Mononuclear cell (primary cell): Measurements from ENCODE around the gene ANXA5. TPM values are rescaled to one million over a fixed set of nuclear protein-coding genes. Genes with fewer than 3 reads are reported as not detected.
"Not testable (repeated sequence)": the region's sequence is repeated elsewhere in the genome, so short reads cannot be mapped to it uniquely, and the experiment has no call there.

Source experiments
- H3K27me3 ChIP-seq: 2 replicates; pipeline ENCODE4 v1.6.0; 2011; ENCODE audit warnings: low read length, control low read depth; ENCODE audit not compliant: insufficient read depth
- H3K4me1 ChIP-seq: 2 replicates; pipeline ENCODE4 v1.5.1; 2011; ENCODE audit warnings: mild to moderate bottlenecking, low read length, control low read depth; ENCODE audit not compliant: insufficient read depth
- H3K4me3 ChIP-seq: 2 replicates; pipeline ENCODE4 v1.5.1; 2011; ENCODE audit warnings: mild to moderate bottlenecking, low read length, moderate library complexity
- H3K9me3 ChIP-seq: 2 replicates; pipeline ENCODE4 v1.5.1; 2011; ENCODE audit warnings: low read depth, mild to moderate bottlenecking, control low read depth, low read length
- total RNA-seq: library from RNA; depleted of rRNA; stranded (reverse); fragments of >200 nt; gene quantifications from one replicate; pipeline ENCODE4 v1.2.3, GENCODE V29; 2012

Gene ANXA5
- 248 TPM for total RNA-seq

DNA sequence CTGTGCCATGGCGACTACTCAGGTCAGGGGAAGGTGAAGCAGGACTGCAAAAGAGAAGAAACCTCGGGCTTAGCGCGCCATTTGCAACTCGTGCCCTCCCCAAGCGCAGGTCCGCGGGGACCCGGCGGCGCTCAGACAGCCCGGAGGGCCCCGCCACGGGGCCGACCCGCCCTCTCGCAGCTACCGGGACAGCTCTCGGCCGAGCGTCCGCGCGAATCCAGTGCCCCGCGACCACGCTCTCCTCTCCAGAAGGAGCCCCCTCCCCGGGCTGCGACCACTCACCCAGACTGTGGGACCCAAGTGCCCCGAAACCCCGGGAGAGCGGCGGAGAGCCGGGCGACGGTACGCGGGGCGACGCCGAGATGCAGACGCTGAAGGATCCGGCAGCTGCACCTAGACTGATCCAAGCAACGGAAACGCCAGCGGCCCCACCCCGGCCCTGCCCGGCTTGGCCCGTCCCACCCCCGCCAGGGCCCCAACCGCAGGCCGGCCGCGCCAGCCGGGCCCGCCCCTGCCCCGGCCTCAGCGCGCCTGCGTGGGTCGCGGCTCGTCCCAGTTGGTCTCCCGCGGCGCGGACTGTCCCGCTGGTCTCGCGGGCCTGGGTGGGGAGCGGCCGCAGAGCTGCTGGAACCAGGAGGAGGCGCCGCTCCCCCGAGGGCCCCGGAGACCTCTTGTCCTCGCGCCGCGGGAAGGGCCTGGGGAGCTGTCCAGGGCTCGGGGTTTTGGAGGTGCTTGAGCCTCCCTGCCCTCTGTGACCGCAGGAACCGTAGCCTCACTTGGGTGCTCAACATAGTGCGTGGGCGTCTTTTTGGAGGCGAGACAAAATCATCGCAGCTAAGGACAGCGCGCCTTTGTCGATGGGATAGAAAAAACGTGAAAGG is at the start of gene ANXA5:
ANXA5 (minus strand) TSS at position 400 of the 881 bp plus-strand sequence; CDS start at position 9, 391 bp downstream.
- Histone ChIP-seq H3K9me3 (no peaks in the 10 kb centered on the region), H3K4me3 (peak within 1 kb of the TSS; percentile 91), H3K4me1 (peaks cover 33% of the 10 kb centered on the region), H3K27me3 (peaks cover 7% of the 10 kb centered on the region)

DNA sequence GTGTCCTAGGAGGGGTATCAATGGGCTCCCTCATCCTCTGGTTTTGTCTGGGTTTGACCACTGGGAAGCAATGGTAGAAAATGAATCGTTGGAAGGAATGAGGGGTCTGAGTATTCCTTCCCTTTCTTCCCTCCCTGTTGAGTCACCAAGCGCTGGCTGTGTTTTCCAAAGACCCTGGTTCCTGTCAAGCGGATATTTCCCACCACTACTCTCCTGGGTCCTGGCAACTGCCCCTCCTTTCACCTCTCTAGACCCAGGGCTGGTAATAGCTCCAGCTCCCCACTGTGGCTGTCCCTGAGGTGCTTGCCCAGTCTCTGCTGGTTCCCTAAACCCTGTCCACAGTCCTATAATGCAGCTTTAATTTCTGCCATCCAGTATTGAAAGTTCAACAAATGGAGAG is 46.0 kb upstream of the ANXA5 start:
- no peaks in the 10 kb centered on the region for H3K4me1 ChIP-seq
- H3K4me3 ChIP-seq = no peak overlapping the region
- peaks cover 5% of the 10 kb centered on the region for H3K27me3 ChIP-seq
- no peaks in the 10 kb centered on the region for H3K9me3 ChIP-seq

DNA sequence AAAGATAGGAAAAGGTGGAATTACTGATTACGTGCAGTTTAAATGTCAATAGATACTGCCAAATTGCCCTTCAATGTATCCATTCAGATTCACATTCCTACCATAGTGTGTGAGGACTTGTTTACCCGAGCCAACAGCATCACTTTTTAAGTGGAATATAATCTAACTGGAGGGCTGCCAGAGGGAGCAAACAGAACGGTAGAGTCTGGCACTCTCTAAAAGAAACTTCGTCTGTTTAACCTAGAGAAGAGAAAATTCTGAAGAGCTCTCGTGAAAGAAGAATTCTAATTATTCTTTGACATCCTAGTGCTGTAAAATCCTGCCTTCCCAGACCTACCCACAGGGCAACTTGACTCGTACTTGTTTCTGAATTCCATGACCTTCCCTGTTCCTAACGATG is 45.0 kb upstream of the ANXA5 start:
- Histone ChIP-seq H3K4me1 (no peaks in the 10 kb centered on the region), H3K27me3 (peaks cover 3% of the 10 kb centered on the region), H3K9me3 (no peaks in the 10 kb centered on the region), H3K4me3 (no peak overlapping the region)

DNA sequence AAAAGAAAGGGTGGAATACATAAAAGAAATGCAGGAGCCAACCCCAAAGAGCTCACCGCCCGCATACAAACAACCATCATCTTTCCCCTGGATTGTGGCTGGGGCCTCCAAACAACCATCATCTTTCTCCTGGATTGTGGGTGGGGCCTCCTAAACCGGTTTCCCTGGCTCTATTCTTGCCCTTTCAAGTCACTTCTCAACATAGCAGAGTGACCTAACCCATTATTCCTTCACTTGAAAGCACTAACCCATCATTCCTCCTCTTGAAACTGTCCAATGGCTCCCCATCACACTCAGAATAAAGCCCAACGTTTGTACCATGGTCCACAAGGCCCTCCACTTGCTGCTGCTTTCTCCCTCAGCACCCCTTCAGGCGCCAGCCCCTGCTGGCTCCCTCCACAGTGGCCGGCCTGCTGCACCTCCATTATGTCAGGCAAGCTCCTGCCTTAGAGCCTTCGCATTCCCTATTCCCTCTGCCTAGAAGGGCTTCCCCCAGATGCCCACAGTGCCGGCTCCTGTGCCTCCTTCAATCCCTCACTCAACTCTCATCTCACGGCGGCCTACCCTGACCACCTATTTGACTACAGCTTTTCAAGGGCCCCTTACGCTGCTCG is 44.1 kb upstream of the ANXA5 start:
- Histone ChIP-seq H3K4me1 (no peaks in the 10 kb centered on the region), H3K9me3 (no peaks in the 10 kb centered on the region), H3K4me3 (no peak overlapping the region), H3K27me3 (peaks cover 3% of the 10 kb centered on the region)

DNA sequence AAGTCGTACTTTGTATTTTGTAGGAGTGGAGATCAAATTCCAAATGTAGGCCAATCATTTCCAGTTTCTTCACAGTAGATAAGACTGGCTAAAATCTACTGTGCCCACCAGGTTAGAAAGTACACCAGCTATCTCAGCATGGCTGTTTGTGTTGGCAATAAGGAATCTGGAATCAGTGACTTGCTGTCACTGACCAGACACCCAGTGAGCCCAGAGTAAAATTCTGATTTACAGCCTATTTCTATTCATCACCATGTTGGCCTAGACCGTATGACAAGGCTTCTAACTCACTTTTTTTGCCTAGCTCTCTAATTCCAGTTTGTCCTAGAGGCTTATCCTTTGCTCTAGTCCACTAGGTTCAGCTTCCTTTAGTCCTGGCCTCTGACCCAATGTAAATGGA is 42.8 kb upstream of the ANXA5 start:
- peaks cover 3% of the 10 kb centered on the region for H3K27me3 ChIP-seq
- no peaks in the 10 kb centered on the region for H3K4me1 ChIP-seq
- no peak overlapping the region for H3K4me3 ChIP-seq
- no peaks in the 10 kb centered on the region for H3K9me3 ChIP-seq

DNA sequence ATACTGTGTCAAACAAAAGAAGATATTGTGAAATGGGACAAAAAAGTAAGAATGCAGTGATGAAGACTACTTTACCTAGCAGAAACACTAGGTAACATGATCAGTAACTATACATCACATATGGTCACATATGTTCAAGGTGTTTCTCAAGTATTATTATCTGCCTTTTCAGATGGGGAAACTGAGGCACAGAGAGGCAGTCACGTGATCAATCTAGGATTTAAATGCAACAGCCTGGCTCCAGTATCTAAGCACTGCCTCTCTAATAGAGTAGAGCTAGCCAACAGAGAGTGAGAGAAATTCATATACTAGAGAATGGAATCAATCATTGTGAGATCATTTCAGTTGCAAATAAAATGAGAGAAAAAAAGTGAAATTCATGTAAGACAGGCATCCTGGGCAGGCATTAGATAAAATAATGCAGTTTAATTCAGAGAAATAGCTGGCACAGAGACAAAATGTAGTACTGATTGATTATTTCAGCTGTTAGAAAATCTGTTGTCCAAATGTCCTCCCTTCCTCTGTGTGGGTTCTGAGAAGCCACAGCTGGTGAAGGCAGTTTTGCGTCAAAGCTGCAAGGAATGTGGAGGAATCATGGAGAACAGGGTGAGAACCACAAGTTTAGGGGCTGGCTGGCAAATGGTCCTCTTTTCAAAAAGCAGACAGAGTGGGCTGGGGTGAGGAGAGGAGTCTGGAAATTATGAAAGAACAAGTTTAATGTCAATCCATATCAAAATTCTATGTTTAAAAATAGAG is 42.2 kb upstream of the ANXA5 start:
- Histone ChIP-seq H3K27me3 (peaks cover 3% of the 10 kb centered on the region), H3K4me3 (no peak overlapping the region), H3K9me3 (no peaks in the 10 kb centered on the region), H3K4me1 (no peaks in the 10 kb centered on the region)

DNA sequence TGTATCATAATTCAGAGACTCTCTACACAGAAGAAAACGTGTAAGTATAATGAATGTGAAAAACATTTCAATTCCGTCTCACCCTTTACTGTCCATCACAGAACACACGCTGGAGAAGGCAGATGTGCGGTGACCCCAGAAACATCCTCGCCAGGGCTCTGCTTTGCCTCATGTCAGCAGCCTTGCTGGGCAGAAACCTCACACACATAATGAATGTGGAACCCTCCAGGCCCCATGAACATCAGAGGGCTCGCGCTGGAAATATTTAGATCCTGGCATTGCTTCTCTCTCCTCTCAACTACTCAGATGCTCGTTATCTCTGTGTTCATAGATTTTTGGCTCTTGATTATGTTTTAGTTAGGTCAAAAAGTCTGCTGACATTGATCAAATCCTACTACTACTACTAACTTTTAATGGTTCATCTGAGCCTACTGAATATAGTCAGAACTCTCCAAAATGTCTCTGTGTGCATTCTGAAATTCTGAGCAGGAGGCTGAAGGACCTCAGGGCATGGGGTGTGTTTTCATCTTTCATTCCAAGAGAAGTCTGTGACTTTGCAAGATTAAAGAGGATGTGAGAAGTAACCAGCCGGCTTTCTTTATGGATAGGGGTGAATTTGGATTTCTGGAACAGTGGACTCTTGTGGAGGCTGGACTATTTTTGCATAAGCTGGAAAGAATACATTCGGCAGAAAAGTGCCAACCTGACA is 41.2 kb upstream of the ANXA5 start:
- no peaks in the 10 kb centered on the region for H3K4me1 ChIP-seq
- H3K27me3 ChIP-seq = peaks cover 3% of the 10 kb centered on the region
- H3K9me3 ChIP-seq = no peaks in the 10 kb centered on the region
- H3K4me3 ChIP-seq = no peak overlapping the region

DNA sequence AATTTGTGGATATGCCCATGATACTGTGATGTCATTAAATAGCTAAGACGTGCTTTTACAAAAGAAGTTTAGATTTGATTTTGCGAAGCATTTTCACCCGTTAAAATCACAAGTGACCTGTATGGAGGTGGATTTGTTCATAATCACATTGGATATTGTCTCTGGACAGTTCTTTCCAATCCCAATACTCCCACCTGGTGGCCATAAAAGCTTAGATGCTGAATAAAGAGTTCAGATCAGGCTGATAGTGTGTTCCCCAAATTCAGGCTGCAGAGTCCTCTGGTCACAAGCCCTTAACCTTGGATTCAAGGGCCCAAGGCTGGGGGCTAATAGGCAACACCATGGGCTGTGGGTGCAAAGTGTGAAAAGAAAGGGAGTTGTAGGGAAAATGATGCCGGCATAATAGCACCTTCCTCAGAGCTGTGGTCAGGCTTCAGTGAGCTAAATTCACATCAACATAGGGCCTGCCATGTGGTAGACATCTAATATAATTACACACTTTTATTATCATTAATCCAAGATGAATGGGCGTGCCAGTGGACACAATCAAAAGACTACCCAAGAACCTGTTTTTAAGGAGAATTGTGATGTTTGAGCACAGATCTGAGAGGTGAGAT is 40.1 kb upstream of the ANXA5 start:
- Histone ChIP-seq H3K27me3 (no peaks in the 10 kb centered on the region), H3K9me3 (no peaks in the 10 kb centered on the region), H3K4me1 (no peaks in the 10 kb centered on the region), H3K4me3 (no peak overlapping the region)

DNA sequence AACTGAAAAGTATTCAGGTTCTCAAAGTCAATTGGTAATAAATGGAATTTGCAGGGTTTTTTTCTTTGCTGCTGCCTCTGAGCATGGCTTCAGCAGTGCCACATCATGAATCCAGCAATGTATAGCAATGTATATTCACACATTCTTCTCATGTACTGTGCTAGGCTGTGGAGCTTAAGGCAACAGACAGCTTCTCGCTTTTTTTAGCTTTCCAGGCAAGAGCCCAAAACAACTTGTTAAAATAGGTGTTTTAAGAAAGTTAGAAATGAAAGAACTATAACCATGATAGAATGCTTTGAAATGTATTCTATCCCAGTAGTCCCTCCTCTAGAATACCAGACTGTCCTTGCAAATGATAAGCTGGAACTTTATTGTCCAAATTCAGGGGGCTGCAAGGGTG is 37.8 kb upstream of the ANXA5 start:
- H3K4me3 ChIP-seq = no peak overlapping the region
- no peaks in the 10 kb centered on the region for H3K4me1 ChIP-seq
- no peaks in the 10 kb centered on the region for H3K27me3 ChIP-seq
- H3K9me3 ChIP-seq = no peaks in the 10 kb centered on the region

DNA sequence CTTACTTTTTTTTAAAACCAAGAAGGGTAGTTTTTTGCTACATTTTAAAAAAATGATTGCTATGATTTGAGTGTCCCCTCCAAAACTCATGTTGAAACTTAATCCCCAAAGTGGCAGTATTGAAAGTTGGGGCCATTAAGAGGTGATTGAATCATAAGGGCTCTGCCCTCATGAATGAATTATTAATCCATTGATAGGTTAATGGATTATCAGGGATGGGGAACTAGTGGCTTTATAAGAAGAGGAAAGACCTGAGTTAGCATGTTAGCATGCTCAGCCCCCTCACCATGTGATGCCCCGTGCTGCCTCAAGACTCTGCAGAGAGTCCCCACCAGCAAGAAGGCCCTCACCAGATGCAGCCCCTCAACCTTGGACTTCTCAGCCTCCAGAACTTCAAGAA is 37.2 kb upstream of the ANXA5 start:
- H3K4me1 ChIP-seq = no peaks in the 10 kb centered on the region
- H3K27me3 ChIP-seq = no peaks in the 10 kb centered on the region
- H3K9me3 ChIP-seq = no peaks in the 10 kb centered on the region
- H3K4me3 ChIP-seq = no peak overlapping the region

DNA sequence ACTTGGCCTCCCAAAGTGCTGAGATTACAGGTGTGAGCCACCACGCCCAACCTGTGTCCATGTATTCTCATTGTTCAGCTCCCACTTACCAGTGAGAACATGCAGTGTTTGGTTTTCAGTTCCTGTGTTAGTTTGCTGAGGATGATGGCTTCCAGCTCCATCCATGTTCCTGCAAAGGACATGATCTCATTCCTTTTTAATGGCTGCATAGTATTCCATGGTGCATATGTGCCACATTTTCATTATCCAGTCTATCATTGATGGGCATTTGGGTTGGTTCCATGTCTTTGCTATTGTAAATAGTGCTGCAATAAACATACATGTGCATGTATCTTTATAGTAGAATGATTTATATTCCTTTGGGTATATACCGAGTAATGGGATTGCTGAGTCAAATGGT is 33.0 kb upstream of the ANXA5 start:
- H3K9me3 ChIP-seq, H3K4me3 ChIP-seq, H3K4me1 ChIP-seq, H3K27me3 ChIP-seq: not testable (repeated sequence)

DNA sequence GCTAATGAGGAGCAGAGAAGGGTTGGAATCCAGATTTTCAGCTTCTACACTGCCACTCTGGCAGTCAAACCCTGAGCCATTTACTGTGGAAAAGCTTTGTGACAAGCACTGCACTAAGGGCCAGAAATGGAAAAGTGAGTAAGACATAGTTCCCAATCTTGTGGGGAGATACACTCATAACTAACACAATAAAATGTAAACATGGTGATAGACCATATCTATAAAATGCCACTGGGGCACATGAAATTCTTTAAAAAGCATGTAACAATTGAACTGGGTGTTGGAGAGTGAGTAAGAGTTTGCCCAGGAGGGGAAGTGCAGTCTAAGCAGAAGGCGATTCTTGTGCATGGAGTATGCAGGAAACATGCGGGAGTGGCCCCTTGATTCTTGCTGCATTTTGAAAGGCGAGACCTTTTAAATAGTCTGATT is 32.0 kb upstream of the ANXA5 start:
- H3K4me1 ChIP-seq = no peaks in the 10 kb centered on the region
- no peaks in the 10 kb centered on the region for H3K9me3 ChIP-seq
- no peak overlapping the region for H3K4me3 ChIP-seq
- no peaks in the 10 kb centered on the region for H3K27me3 ChIP-seq

DNA sequence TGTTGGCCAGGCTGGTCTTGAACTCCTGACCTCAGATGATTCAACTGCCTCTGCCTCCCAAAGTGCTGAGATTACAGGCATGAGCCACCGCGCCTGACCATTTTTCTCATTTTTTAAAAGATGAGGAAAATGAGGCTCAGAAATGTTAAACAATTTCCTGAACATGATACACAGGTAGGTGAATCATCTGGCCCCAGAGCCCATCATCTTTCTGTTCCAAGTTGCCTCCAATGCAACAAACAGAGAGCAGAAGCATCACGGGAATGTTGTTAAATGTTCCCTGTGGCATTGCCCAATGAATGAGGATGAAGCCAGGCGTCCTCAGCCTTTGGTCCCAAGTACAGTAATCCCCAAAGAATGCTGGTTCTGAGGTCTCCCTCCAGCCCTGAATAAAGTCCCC is 31.3 kb upstream of the ANXA5 start:
- no peaks in the 10 kb centered on the region for H3K27me3 ChIP-seq
- H3K9me3 ChIP-seq = no peaks in the 10 kb centered on the region
- H3K4me3 ChIP-seq = no peak overlapping the region
- no peaks in the 10 kb centered on the region for H3K4me1 ChIP-seq

DNA sequence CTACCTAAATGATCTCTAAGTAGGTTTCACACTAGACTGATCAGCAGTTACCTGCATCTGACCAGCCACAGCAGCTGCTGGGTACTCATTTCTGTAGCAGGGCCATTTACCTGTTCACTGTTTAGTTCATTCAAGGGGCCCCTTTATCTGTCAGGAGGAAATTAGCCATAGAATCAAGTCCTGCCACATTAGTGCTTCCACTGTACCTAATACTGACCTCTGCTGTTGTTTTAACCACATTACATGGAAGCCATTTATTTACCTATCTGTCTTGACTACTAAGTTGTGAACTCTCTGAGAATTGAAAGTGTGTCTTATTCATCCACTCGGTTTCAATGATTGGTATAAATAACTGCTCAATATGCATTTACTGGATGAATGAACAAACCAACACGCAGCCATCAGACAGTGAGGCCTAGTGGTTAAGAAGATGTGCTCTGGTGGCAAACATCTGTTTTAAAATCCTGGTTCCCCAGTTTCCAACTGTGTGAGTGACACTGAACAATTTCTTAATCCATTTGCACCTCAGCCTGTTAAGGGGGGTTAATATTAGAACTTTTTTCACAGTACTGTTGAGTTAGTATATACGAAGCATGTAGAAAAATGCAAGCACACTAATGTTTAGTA is 30.0 kb upstream of the ANXA5 start:
- Histone ChIP-seq H3K27me3 (no peaks in the 10 kb centered on the region), H3K9me3 (no peaks in the 10 kb centered on the region), H3K4me3 (no peak overlapping the region), H3K4me1 (no peaks in the 10 kb centered on the region)
